ENCODE results near the gene GMDS.

Gene GMDS

GRCh38 chr6:2134554-2134953 is 110.9 kb downstream of the GMDS start:
- no peaks in the 10 kb centered on the region for H3K9me3 ChIP-seq (ENCODE audit: insufficient read depth, low read depth, low read length)
- no peaks in the 10 kb centered on the region for H3K79me2 ChIP-seq (ENCODE audit: control insufficient read depth, insufficient read depth, low read length, poor library complexity)
- no peak overlapping the region for H3K23ac ChIP-seq (ENCODE audit: low read length)
- peaks cover 8% of the 10 kb centered on the region for H3K79me1 ChIP-seq (ENCODE audit: low read length)
- no peak overlapping the region for H3K4me3 ChIP-seq (ENCODE audit: low read depth, low read length)
- H3K14ac ChIP-seq (ENCODE audit: low read length), result peak overlapping the region; percentile 85
- peak overlapping the region; percentile 79 for H4K8ac ChIP-seq (ENCODE audit: low read depth, low read length)
- H3K9ac ChIP-seq (ENCODE audit: low read length), result no peak overlapping the region
- no peak overlapping the region for H3K4me2 ChIP-seq (ENCODE audit: low read length)
- peak overlapping the region; percentile 83 for H4K91ac ChIP-seq (ENCODE audit: low read depth, low read length)
- peak overlapping the region; percentile 89 for H2BK12ac ChIP-seq (ENCODE audit: low read length)
- no peaks in the 10 kb centered on the region for H3K36me3 ChIP-seq (ENCODE audit: control insufficient read depth in 1 of 2, insufficient read depth in 2 of 2, low read length in 2 of 2)
- no peaks in the 10 kb centered on the region for H3K27me3 ChIP-seq (ENCODE audit: insufficient read depth, low read length)
- H3K4ac ChIP-seq (ENCODE audit: low read depth, low read length), result no peak overlapping the region
- H3K4me1 ChIP-seq (ENCODE audit: control insufficient read depth in 1 of 2, insufficient read depth in 2 of 2, low read length in 2 of 2), result peaks cover 2 to 11% of the 10 kb centered on the region in 2 experiments
- peak overlapping the region; percentile 74 for H2AK5ac ChIP-seq (ENCODE audit: low read length)
- H3K27ac ChIP-seq (ENCODE audit: low read depth, low read length), result peak overlapping the region; percentile 63
- H4K12ac ChIP-seq (ENCODE audit: low read depth, low read length), result no peak overlapping the region
- no peak overlapping the region for H3K18ac ChIP-seq (ENCODE audit: low read length)
- H2AFZ ChIP-seq (ENCODE audit: insufficient read depth, low read length, poor library complexity), result no peak overlapping the region
- H2BK5ac ChIP-seq (ENCODE audit: low read depth, low read length, poor library complexity), result peak overlapping the region; percentile 93
- peak overlapping the region; percentile 95 for H2BK120ac ChIP-seq (ENCODE audit: insufficient read depth, low read length, poor library complexity)
- no peak for DNase-seq

DNA sequence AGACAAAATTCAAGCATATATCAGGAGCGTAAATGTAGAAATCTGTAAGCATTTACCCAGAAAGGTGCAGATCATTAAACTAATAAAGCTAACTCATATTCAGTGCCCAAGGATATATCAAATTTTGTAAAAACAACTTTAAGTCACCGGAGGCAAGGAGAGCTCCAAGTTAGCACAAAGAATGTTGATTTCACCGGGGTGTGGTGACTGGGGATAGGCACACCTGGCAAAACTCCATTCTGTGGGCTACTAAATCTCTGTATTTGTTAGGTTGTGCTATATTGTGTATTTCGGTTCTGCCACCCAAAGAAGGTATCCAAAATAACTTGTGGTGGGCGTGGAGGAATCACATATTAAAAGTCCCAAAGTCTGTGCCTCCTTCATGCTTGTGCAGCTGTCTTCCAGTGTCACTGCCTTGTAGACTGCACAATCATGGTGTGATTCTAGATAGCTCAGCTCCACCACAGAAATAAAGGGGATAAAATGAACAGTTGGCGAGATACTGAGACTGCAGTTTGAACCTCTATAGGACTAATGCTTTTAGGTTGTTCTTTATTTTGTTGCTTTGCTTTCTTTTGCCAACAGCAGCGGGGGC is 111.6 kb downstream of the GMDS start:
- no peaks in the 10 kb centered on the region for H3K27me3 ChIP-seq (ENCODE audit: insufficient read depth, low read length)
- H3K4me3 ChIP-seq (ENCODE audit: low read depth, low read length), result no peak overlapping the region
- H3K36me3 ChIP-seq (ENCODE audit: control insufficient read depth in 1 of 2, insufficient read depth in 2 of 2, low read length in 2 of 2), result no peaks in the 10 kb centered on the region
- H3K23ac ChIP-seq (ENCODE audit: low read length), result no peak overlapping the region
- H3K14ac ChIP-seq (ENCODE audit: low read length), result peak overlapping the region; percentile 89
- H3K4ac ChIP-seq (ENCODE audit: low read depth, low read length), result peak overlapping the region; percentile 64
- H2BK5ac ChIP-seq (ENCODE audit: low read depth, low read length, poor library complexity), result peak overlapping the region; percentile 36
- peak overlapping the region; percentile 53 for H4K8ac ChIP-seq (ENCODE audit: low read depth, low read length)
- no peaks in the 10 kb centered on the region for H3K79me2 ChIP-seq (ENCODE audit: control insufficient read depth, insufficient read depth, low read length, poor library complexity)
- DNase-seq, result no peak
- H4K91ac ChIP-seq (ENCODE audit: low read depth, low read length), result peak overlapping the region; percentile 90
- peaks cover 2 to 13% of the 10 kb centered on the region in 2 experiments for H3K4me1 ChIP-seq (ENCODE audit: control insufficient read depth in 1 of 2, insufficient read depth in 2 of 2, low read length in 2 of 2)
- no peak overlapping the region for H3K18ac ChIP-seq (ENCODE audit: low read length)
- peak overlapping the region; percentile 63 for H3K27ac ChIP-seq (ENCODE audit: low read depth, low read length)
- peak overlapping the region; percentile 93 for H2BK120ac ChIP-seq (ENCODE audit: insufficient read depth, low read length, poor library complexity)
- H2AK5ac ChIP-seq (ENCODE audit: low read length), result no peak overlapping the region
- no peak overlapping the region for H4K12ac ChIP-seq (ENCODE audit: low read depth, low read length)
- WGBS (ENCODE audit: extremely low coverage, insufficient coverage, insufficient read length), result no CpG with 5 or more reads among the region's 7 CpGs
- H3K9ac ChIP-seq (ENCODE audit: low read length), result no peak overlapping the region
- H3K9me3 ChIP-seq (ENCODE audit: insufficient read depth, low read depth, low read length), result no peaks in the 10 kb centered on the region
- H3K79me1 ChIP-seq (ENCODE audit: low read length), result peaks cover 10% of the 10 kb centered on the region
- peak overlapping the region; percentile 95 for H2BK12ac ChIP-seq (ENCODE audit: low read length)
- H3K4me2 ChIP-seq (ENCODE audit: low read length), result no peak overlapping the region
- H2AFZ ChIP-seq (ENCODE audit: insufficient read depth, low read length, poor library complexity), result no peak overlapping the region

DNA sequence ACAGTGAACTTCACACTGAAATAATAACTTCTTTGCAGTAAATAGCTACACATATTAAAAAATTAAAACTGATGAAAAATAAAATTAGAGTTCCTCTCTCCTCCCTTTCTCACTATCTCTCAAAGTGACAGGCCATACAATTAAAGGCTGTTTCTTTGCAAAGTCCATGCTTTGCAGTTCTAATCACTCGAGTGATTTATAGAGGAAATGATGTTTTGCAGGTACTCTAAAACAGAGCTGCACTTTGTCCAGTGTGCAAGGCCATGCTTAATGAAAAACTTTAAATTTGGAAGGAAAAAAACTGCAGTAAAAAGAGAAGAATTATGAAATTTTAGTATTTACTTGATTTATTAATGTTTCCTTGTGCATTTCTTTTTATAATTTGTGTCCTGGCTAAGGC is 112.5 kb downstream of the GMDS start:
- H3K18ac ChIP-seq (ENCODE audit: low read length), result no peak overlapping the region
- H2BK120ac ChIP-seq (ENCODE audit: insufficient read depth, low read length, poor library complexity), result no peak overlapping the region
- H2BK5ac ChIP-seq (ENCODE audit: low read depth, low read length, poor library complexity), result no peak overlapping the region
- H3K4me2 ChIP-seq (ENCODE audit: low read length), result no peak overlapping the region
- no peak overlapping the region for H4K8ac ChIP-seq (ENCODE audit: low read depth, low read length)
- no peak overlapping the region for H3K4me3 ChIP-seq (ENCODE audit: low read depth, low read length)
- H3K79me2 ChIP-seq (ENCODE audit: control insufficient read depth, insufficient read depth, low read length, poor library complexity), result no peaks in the 10 kb centered on the region
- no peak overlapping the region for H3K14ac ChIP-seq (ENCODE audit: low read length)
- no peak overlapping the region for H2AK5ac ChIP-seq (ENCODE audit: low read length)
- no peak for DNase-seq
- H4K91ac ChIP-seq (ENCODE audit: low read depth, low read length), result no peak overlapping the region
- WGBS (ENCODE audit: extremely low coverage, insufficient coverage, insufficient read length), result no CpG with 5 or more reads among the region's 1 CpG
- H3K36me3 ChIP-seq (ENCODE audit: control insufficient read depth in 1 of 2, insufficient read depth in 2 of 2, low read length in 2 of 2), result no peaks in the 10 kb centered on the region
- no peak overlapping the region for H4K12ac ChIP-seq (ENCODE audit: low read depth, low read length)
- H2AFZ ChIP-seq (ENCODE audit: insufficient read depth, low read length, poor library complexity), result no peak overlapping the region
- H2BK12ac ChIP-seq (ENCODE audit: low read length), result no peak overlapping the region
- H3K79me1 ChIP-seq (ENCODE audit: low read length), result peaks cover 10% of the 10 kb centered on the region
- H3K27me3 ChIP-seq (ENCODE audit: insufficient read depth, low read length), result no peaks in the 10 kb centered on the region
- no peak overlapping the region for H3K9ac ChIP-seq (ENCODE audit: low read length)
- no peak overlapping the region for H3K4ac ChIP-seq (ENCODE audit: low read depth, low read length)
- peaks cover 2 to 13% of the 10 kb centered on the region in 2 experiments for H3K4me1 ChIP-seq (ENCODE audit: control insufficient read depth in 1 of 2, insufficient read depth in 2 of 2, low read length in 2 of 2)
- no peak overlapping the region for H3K27ac ChIP-seq (ENCODE audit: low read depth, low read length)
- H3K9me3 ChIP-seq (ENCODE audit: insufficient read depth, low read depth, low read length), result no peaks in the 10 kb centered on the region
- no peak overlapping the region for H3K23ac ChIP-seq (ENCODE audit: low read length)

DNA sequence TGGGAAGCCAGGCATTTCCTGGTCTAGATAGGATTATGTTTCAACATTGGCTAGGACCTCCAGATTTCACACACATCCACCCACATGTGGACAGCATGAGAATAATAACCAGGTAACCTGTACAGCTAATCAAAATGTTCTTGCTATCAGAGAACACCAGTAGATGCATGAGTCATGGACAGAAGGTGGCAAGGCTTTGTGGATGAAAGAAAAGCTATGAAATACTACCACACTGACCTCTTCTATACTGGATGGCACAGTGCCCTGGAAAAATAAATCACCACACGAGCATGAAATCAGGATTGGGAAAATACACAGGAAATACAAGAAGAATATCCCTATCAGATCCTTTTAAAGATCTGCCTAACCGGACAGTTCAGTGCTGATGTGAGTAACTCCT is 113.0 kb downstream of the GMDS start:
- Histone ChIP-seq H2BK120ac (ENCODE audit: insufficient read depth, low read length, poor library complexity) (peak overlapping the region; percentile 11), H3K4ac (ENCODE audit: low read depth, low read length) (no peak overlapping the region), H3K79me1 (ENCODE audit: low read length) (peaks cover 12% of the 10 kb centered on the region), H4K91ac (ENCODE audit: low read depth, low read length) (peak overlapping the region; percentile 55), H3K4me2 (ENCODE audit: low read length) (peak overlapping the region; percentile 1), H2BK5ac (ENCODE audit: low read depth, low read length, poor library complexity) (no peak overlapping the region), H4K12ac (ENCODE audit: low read depth, low read length) (no peak overlapping the region), H3K9ac (ENCODE audit: low read length) (no peak overlapping the region), H3K23ac (ENCODE audit: low read length) (no peak overlapping the region), H3K4me3 (ENCODE audit: low read depth, low read length) (no peak overlapping the region), H3K79me2 (ENCODE audit: control insufficient read depth, insufficient read depth, low read length, poor library complexity) (no peaks in the 10 kb centered on the region), H3K18ac (ENCODE audit: low read length) (no peak overlapping the region), H4K8ac (ENCODE audit: low read depth, low read length) (no peak overlapping the region), H3K4me1 (ENCODE audit: control insufficient read depth in 1 of 2, insufficient read depth in 2 of 2, low read length in 2 of 2) (peaks cover 2 to 16% of the 10 kb centered on the region in 2 experiments), H3K27ac (ENCODE audit: low read depth, low read length) (peak overlapping the region; percentile 78), H2AK5ac (ENCODE audit: low read length) (no peak overlapping the region), H2BK12ac (ENCODE audit: low read length) (no peak overlapping the region), H3K27me3 (ENCODE audit: insufficient read depth, low read length) (no peaks in the 10 kb centered on the region), H2AFZ (ENCODE audit: insufficient read depth, low read length, poor library complexity) (no peak overlapping the region), H3K9me3 (ENCODE audit: insufficient read depth, low read depth, low read length) (no peaks in the 10 kb centered on the region), H3K36me3 (ENCODE audit: control insufficient read depth in 1 of 2, insufficient read depth in 2 of 2, low read length in 2 of 2) (no peaks in the 10 kb centered on the region), H3K14ac (ENCODE audit: low read length) (peak overlapping the region; percentile 34)
- no CpG with 5 or more reads among the region's 2 CpGs for WGBS (ENCODE audit: extremely low coverage, insufficient coverage, insufficient read length)
- DNase-seq, result no peak
